ENCODE results near the gene SULT1E1.

- TF ChIP-seq CTCF (IDR thresholded peaks at IDR 0.05) (no peak), POLR2A (IDR thresholded peaks at IDR 0.05; ENCODE audit: low read length) (no peak), CHD4 (IDR thresholded peaks at IDR 0.05; ENCODE audit: borderline replicate concordance) (no peak), CEBPB (IDR thresholded peaks at IDR 0.05) (no peak), CHD2 (IDR thresholded peaks at IDR 0.05; ENCODE audit: low read length, partially characterized antibody) (no peak), KDM1A (IDR thresholded peaks at IDR 0.05; ENCODE audit: low read depth) (no peak), HEYL (CRISPR knock-in tag; IDR thresholded peaks at IDR 0.05) (no peak), RFX5 (IDR thresholded peaks at IDR 0.05) (no peak), ELK1 (IDR thresholded peaks at IDR 0.05; ENCODE audit: low read depth, low read length) (no peak), PHF8 (IDR thresholded peaks at IDR 0.05; ENCODE audit: borderline replicate concordance, low read depth) (no peak), REST (IDR thresholded peaks at IDR 0.05) (no peak)
Observed at GRCh38 chr4:69876071-69876470, 16.1 kb upstream of the SULT1E1 start.
